Upper lobe of left lung (tissue), 4 donors: ENCODE measurements around the gene RBFOX2.

Experiments used
- CTCF ChIP-seq, 6 experiments: fragments of 450-650 bp in 4 of 6; fragments of 200-600 bp in 2 of 6; sonication (generic) in 2 of 6; IDR thresholded peaks; one replicate each; pipeline ENCODE4 v1.5.1; 2016 to 2019; ENCODE audit warnings: antibody characterized with exemption in 6 of 6
- EP300 ChIP-seq, 4 donors: sonication (generic); formaldehyde crosslinking; IDR thresholded peaks; one replicate each; pipeline ENCODE4 v1.5.1; 2017; ENCODE audit warnings: antibody characterized with exemption in 4 of 4, control low read depth in 2 of 4
- POLR2A ChIP-seq, 4 donors: fragments of 450-650 bp; IDR thresholded peaks; one replicate each; pipeline ENCODE4 v1.5.1; 2016 to 2017; ENCODE audit warnings: antibody characterized with exemption in 4 of 4, mild to moderate bottlenecking in 2 of 4
- POLR2AphosphoS5 ChIP-seq, 2 donors: sonication (generic); formaldehyde crosslinking; IDR thresholded peaks; one replicate each; pipeline ENCODE4 v1.5.1; 2017; ENCODE audit warnings: antibody characterized with exemption in 2 of 2

- TF ChIP-seq CTCF (IDR thresholded peaks at IDR 0.05): no peak
- TF ChIP-seq EP300 (IDR thresholded peaks at IDR 0.05): no peak
- TF ChIP-seq POLR2AphosphoS5 (IDR thresholded peaks at IDR 0.05): no peak
- TF ChIP-seq POLR2A (IDR thresholded peaks at IDR 0.05): no peak
These were observed 42.5 kb downstream of the RBFOX2 start for GRCh38 chr22:35986088-35986487.
